GM10248 (cell line): ENCODE data around the gene BRAT1.

ENCODE experiments used
- CTCF ChIA-PET: fragments of 300-600 bp; sonication (Branson Sonifier 250); formaldehyde crosslinking; extraction: SDS; loops from one replicate; lab custom pipeline; 2021; ENCODE audit warnings: antibody characterized with exemption; lab: Yijun Ruan, JAX
- POLR2A ChIA-PET: fragments of 350-650 bp; sonication (Branson Sonifier 250); formaldehyde crosslinking; extraction: SDS; loops from one replicate; lab custom pipeline; 2020; ENCODE audit warnings: antibody characterized with exemption; lab: Yijun Ruan, JAX
- DNase-seq: peaks from one replicate; pipeline ENCODE4 v3.0.0; 2012; ENCODE audit errors: extremely low spot score
- TF ChIP-seq, protein P1 (sequence below): IDR thresholded peaks from 2 replicates; pipeline ENCODE4 v1.5.1; 2012; ENCODE audit warnings: mild to moderate bottlenecking, low read depth; ENCODE audit errors: extremely low read depth, missing control alignments, control extremely low read depth

BRAT1 gene

DNA sequence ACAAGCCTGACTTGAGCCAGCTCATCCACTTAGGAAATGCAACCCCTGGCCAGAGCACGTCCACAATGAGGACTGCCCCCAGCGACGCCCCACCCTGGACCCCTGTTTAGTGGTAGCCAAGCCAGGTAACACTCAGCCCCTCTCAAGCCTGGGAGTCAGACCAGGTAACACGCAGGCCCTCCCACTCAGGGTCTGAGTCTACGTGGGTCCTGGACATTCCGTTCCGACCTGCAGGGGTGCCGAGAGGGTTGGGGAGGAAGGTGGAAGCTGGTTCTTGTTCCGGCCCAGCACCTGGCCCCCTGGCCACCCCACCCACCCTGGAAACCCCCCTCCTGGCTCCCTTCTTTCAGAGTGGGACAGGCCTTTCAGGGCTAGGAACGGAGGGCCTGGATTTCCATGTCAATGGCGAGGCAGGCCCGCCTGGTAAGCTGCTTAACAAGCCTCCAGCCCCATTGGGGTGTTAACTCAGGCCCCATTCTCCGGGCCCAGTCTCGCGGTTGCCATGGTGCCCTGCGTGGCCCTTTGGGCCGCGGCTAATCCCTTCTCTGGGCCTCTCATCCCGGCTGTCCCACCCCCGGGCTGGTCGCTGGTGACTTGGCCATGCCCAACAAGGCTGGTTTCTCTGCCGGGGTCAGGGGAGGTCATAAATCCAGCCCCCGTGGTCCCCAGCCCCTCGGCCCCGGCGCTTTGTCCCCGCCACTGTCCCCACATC lies 55.4 kb downstream of the BRAT1 start:
- DNase-seq = no peak
- ChIA-PET POLR2A (no interaction called here), CTCF (interaction anchor here (1.1 to 1.6 kb wide), 3 partner anchors 23 to 47 kb away, joined by 3 to 9 read pairs (median 4); no protein-coding TSS in a partner anchor)
- TF ChIP-seq, protein P1, sequence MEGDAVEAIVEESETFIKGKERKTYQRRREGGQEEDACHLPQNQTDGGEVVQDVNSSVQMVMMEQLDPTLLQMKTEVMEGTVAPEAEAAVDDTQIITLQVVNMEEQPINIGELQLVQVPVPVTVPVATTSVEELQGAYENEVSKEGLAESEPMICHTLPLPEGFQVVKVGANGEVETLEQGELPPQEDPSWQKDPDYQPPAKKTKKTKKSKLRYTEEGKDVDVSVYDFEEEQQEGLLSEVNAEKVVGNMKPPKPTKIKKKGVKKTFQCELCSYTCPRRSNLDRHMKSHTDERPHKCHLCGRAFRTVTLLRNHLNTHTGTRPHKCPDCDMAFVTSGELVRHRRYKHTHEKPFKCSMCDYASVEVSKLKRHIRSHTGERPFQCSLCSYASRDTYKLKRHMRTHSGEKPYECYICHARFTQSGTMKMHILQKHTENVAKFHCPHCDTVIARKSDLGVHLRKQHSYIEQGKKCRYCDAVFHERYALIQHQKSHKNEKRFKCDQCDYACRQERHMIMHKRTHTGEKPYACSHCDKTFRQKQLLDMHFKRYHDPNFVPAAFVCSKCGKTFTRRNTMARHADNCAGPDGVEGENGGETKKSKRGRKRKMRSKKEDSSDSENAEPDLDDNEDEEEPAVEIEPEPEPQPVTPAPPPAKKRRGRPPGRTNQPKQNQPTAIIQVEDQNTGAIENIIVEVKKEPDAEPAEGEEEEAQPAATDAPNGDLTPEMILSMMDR = no peak

DNA sequence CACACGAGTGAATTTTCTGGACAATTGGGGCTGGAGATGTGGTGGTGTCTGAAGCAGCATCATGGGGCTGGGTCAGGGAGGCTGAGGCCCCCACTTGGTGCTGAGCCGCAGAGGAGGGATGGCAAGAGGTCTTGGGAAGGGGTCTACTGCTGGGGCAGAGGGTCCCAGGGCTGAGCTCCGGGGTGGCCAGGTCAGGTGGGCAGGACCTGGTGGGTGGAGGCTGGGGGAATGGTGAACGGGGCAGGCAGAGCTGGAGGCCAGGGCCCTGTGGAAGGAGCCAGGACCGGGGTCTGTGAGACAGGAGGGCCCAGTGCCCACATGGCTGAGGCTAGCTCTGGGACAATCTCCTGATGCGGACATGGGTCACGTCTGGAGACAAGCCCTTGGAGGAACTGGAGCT lies 56.1 kb downstream of the BRAT1 start:
- ChIA-PET POLR2A (no interaction called here), CTCF (interaction anchor here (1.1 to 1.8 kb wide), 6 partner anchors 9 to 47 kb away, joined by 3 to 9 read pairs (median 4); no protein-coding TSS in a partner anchor)
- TF ChIP-seq, protein P1 = no peak
- no peak for DNase-seq

DNA sequence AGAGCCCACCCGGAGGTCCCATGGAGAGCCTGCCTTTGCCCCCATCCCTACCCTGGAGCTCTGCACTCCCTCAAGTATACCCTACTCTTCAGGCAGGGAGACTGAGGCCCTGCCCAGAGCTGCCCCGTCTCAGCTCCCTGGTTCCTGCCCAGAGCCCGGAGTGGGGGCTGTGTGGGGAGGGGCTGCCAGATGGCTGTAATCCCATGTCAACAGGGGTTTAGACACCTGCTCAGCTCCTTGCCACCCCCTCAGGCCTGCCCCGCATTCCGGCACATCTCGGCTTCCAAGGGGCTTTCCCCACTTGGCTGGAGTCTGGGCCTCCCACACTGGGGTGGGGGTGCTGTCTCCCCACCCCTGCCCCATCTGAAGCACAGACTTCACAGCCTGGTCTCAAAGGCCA lies 56.6 kb downstream of the BRAT1 start:
- TF ChIP-seq, protein P1 = no peak
- CTCF ChIA-PET = interaction anchor here (1.1 to 1.8 kb wide), 6 partner anchors 9 to 46 kb away, joined by 3 to 9 read pairs (median 4); no protein-coding TSS in a partner anchor
- POLR2A ChIA-PET = no interaction called here
- no peak for DNase-seq

DNA sequence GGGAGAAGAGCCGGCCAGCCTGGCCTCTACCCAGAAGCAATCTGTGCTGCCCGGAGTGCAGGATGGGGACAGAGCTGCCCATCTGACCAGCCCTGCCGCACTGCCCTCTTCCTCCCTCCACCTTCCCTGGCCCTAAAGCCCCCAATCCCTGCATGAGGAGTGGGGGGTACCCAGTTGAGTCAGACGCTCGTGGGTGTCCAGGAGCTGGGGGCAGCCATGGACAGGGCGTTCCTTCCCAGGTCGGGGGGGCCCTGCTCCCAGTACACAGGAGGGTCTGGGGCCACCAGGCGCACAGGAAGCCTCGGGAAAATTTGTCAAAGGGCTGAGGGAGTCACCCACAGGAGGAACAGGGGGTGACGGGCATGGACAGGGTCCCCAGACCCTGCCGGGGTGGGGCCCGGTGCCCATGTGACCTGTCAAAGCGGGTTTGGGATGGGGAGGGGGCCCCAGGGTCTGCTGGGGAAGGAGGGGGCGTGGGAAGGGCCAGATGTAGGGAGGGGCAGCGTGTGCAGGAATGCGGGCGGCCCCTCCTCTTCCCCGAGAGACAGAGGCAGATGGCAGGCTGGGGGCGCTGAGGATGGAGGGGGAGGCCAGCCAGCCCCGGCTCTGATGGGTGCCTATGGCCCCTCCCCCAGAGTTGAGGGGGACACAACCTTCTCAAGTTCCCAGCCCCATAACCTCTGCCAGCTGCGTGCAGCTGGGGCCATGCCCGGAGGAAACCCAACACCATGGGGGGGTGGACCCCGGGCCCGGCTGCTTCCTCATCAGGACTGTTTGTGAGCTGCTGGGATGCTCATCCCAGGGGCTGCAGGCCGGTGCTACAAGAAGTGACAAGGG lies 57.6 kb downstream of the BRAT1 start:
- TF ChIP-seq, protein P1 = no peak
- no peak for DNase-seq
- CTCF ChIA-PET = interaction anchor here (1.3 to 1.8 kb wide), 2 partner anchors 10 to 14 kb away, joined by 4 read pairs; no protein-coding TSS in a partner anchor
- POLR2A ChIA-PET = no interaction called here

- POLR2A ChIA-PET = no interaction called here
- CTCF ChIA-PET = no interaction called here
Measured at GRCh38 chr7:2497065-2497464, 58.3 kb downstream of the BRAT1 start.

DNA sequence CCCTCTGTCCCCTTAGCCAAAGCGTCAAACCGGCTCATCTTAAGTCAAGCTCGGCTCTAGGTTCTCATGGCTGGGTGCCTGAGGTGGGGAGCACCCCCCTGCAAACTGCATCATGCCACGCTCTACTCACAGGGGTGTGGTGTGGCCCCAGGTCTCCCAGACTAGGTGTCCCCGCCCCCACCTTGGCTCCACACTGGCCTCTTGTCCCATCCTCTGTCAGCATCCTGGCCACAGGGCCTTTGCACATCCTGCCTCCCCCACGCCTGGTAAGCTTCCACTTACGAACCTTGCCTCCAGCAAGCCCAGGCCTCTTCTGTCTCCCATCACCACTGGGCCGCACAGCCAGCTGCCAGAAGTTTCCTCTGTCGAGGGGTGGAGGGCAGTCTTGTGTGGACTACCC lies 58.9 kb downstream of the BRAT1 start:
- TF ChIP-seq, protein P1 = no peak
- CTCF ChIA-PET = no interaction called here
- POLR2A ChIA-PET = no interaction called here
- no peak for DNase-seq

More at GRCh38 chr7:2497065-2497464, 58.3 kb downstream of the BRAT1 start:
- DNase-seq = no peak
- TF ChIP-seq, protein P1 = no peak
